Measurements from ENCODE around the gene ARL5C.

ARL5C gene

GRCh38 chr17:39165841-39166349 lies at the start of gene ARL5C:
Gene ARL5C, minus strand, starts transcription at chr17:39166161. Its CDS starts 401 bp downstream, at chr17:39165760.
- DNase-seq: no peak

GRCh38 chr17:39213852-39214251 lies 47.9 kb upstream of the ARL5C start:
- no peak for DNase-seq

- no peak for DNase-seq
These were observed 47.0 kb upstream of the ARL5C start for GRCh38 chr17:39212841-39213480.

- no peak for DNase-seq
These were observed 46.3 kb upstream of the ARL5C start for GRCh38 chr17:39212195-39212810.

- no peak for DNase-seq
These were observed 44.1 kb upstream of the ARL5C start for GRCh38 chr17:39210093-39210434.

GRCh38 chr17:39209317-39210092 lies 43.5 kb upstream of the ARL5C start:
- peak; percentile 78 for DNase-seq

GRCh38 chr17:39208893-39209292 lies 42.9 kb upstream of the ARL5C start:
- no peak for DNase-seq

- peak; percentile 40 for DNase-seq
These were observed 42.2 kb upstream of the ARL5C start for GRCh38 chr17:39208136-39208535.

GRCh38 chr17:39205112-39205526 lies 39.2 kb upstream of the ARL5C start:
- no peak for DNase-seq

GRCh38 chr17:39204245-39204644 lies 38.3 kb upstream of the ARL5C start:
- no peak for DNase-seq

GRCh38 chr17:39200957-39201510 lies 35.1 kb upstream of the ARL5C start:
- no peak for DNase-seq

- DNase-seq: peak; percentile 83
These were observed 34.3 kb upstream of the ARL5C start, which contains the start of gene RPL19 for GRCh38 chr17:39200070-39200879. Gene RPL19, plus strand, starts transcription at chr17:39200283. Its CDS starts 62 bp downstream, at chr17:39200345.

GRCh38 chr17:39199820-39200069 lies 33.8 kb upstream of the ARL5C start:
- peak; percentile 74 for DNase-seq

GRCh38 chr17:39198186-39198566 lies 32.2 kb upstream of the ARL5C start:
- DNase-seq: no peak

GRCh38 chr17:39197380-39198185 lies 31.6 kb upstream of the ARL5C start, which contains the start of gene CACNB1:
Gene CACNB1, minus strand, starts transcription at chr17:39197669. Its CDS starts 174 bp downstream, at chr17:39197495.
- DNase-seq: peak; percentile 71

GRCh38 chr17:39196808-39197291 lies 30.9 kb upstream of the ARL5C start:
- DNase-seq: no peak

GRCh38 chr17:39196241-39196807 lies 30.4 kb upstream of the ARL5C start:
- DNase-seq: no peak

GRCh38 chr17:39195568-39196160 lies 29.7 kb upstream of the ARL5C start:
- no peak for DNase-seq

- DNase-seq: no peak
These were observed 29.1 kb upstream of the ARL5C start for GRCh38 chr17:39194985-39195524.
